ENCODE data around the gene HBEGF. TPM values are rescaled to one million over a fixed set of nuclear protein-coding genes. Genes with fewer than 3 reads are reported as not detected.

The HBEGF gene
- total and polyA plus RNA-seq, 2 donors (not counting 1 experiment from before 2014, with no cell fraction given), result 0.89 to 2.4 TPM

- POLR2A ChIA-PET, result no interaction called here
- no peak for ATAC-seq (ENCODE audit: low read depth)
- H3K27ac Mint-ChIP-seq, result no peak overlapping the region
Observed at GRCh38 chr5:140381972-140382371, 35.6 kb upstream of the HBEGF start.

GRCh38 chr5:140381351-140381750, 34.9 kb upstream of the HBEGF start:
- no peak for ATAC-seq (ENCODE audit: low read depth)
- no CpG with 5 or more reads among the region's 4 CpGs for WGBS (ENCODE audit: insufficient coverage)

More at GRCh38 chr5:140381972-140382371, 35.6 kb upstream of the HBEGF start:
- no peaks in the 10 kb centered on the region for H3K27me3 ChIP-seq (replicated peaks in 1 of 4; ENCODE audit: control extremely low read depth in 1 of 4, control insufficient read depth in 3 of 4, insufficient read depth in 4 of 4, low read length in 3 of 4)
- Mint-ChIP-seq H3K9me3 (ENCODE audit: insufficient read depth) (no peaks in the 10 kb centered on the region), H3K4me3 (no peak overlapping the region), H3K4me1 (no peaks in the 10 kb centered on the region), H3K27me3 (no peaks in the 10 kb centered on the region)
- H3K79me2 ChIP-seq (ENCODE audit: control insufficient read depth, insufficient read depth, low read length), result no peaks in the 10 kb centered on the region
- no peak overlapping the region for H3K4me2 ChIP-seq (replicated peaks; ENCODE audit: low read depth, low read length, poor library complexity, severe bottlenecking)
- CTCF ChIA-PET, result interaction anchor here (1.3 to 2.8 kb wide), 2 partner anchors 10 to 22 kb away, joined by 5 to 9 read pairs; partner anchors contain the start of gene SLC4A9
- peaks cover 0 to 12% (median 0%) of the 10 kb centered on the region in 3 donors for H3K9me3 ChIP-seq (ENCODE audit: control extremely low read depth in 1 of 3, control insufficient read depth in 2 of 3, insufficient read depth in 1 of 3, low read length in 2 of 3)
- no CpG with 5 or more reads among the region's 1 CpG for WGBS (ENCODE audit: insufficient coverage)
- no peak overlapping the region for H2AFZ ChIP-seq (ENCODE audit: insufficient read depth, low read depth, low read length, poor library complexity, severe bottlenecking)
- no peak overlapping the region for H3K4me3 ChIP-seq (ENCODE audit: control extremely low read depth in 1 of 5, extremely low read depth in 1 of 5, insufficient read depth in 1 of 5, low read depth in 2 of 5, low read length in 4 of 5)
- intact Hi-C loops (cut with micrococcal nuclease), result no loop called here
- TF ChIP-seq EZH2 (IDR thresholded peaks at IDR 0.05; ENCODE audit: borderline replicate concordance, insufficient read depth, low read depth, low read length, poor library complexity, severe bottlenecking) (no peak), CTCF (IDR thresholded peaks at IDR 0.05) (no peak)
- H4K20me1 ChIP-seq (ENCODE audit: control insufficient read depth, insufficient read depth, low read length, poor library complexity, severe bottlenecking), result no peaks in the 10 kb centered on the region
- no peaks in the 10 kb centered on the region for H3K36me3 ChIP-seq (replicated peaks in 1 of 2; ENCODE audit: control extremely low read depth in 1 of 2, control insufficient read depth in 1 of 2, extremely low read depth in 1 of 2, insufficient read depth in 2 of 2, low read length in 1 of 2)
- no peak overlapping the region for H3K9ac ChIP-seq (ENCODE audit: low read length)
- no peak for DNase-seq
- no peak overlapping the region for H3K27ac ChIP-seq (ENCODE audit: low read length in 2 of 2)
- no peaks in the 10 kb centered on the region for H3K4me1 ChIP-seq (ENCODE audit: control insufficient read depth in 2 of 2, insufficient read depth in 2 of 2, low read length in 2 of 2)

More at GRCh38 chr5:140381351-140381750, 34.9 kb upstream of the HBEGF start:
- Histone ChIP-seq H3K27me3 (replicated peaks in 1 of 4; ENCODE audit: control extremely low read depth in 1 of 4, control insufficient read depth in 3 of 4, insufficient read depth in 4 of 4, low read length in 3 of 4) (no peaks in the 10 kb centered on the region), H2AFZ (ENCODE audit: insufficient read depth, low read depth, low read length, poor library complexity, severe bottlenecking) (no peak overlapping the region), H3K9ac (ENCODE audit: low read length) (no peak overlapping the region), H3K9me3 (ENCODE audit: control extremely low read depth in 1 of 3, control insufficient read depth in 2 of 3, insufficient read depth in 1 of 3, low read length in 2 of 3) (peaks cover 0 to 12% (median 0%) of the 10 kb centered on the region in 3 donors), H3K4me3 (ENCODE audit: control extremely low read depth in 1 of 5, extremely low read depth in 1 of 5, insufficient read depth in 1 of 5, low read depth in 2 of 5, low read length in 4 of 5) (no peak overlapping the region), H3K36me3 (replicated peaks in 1 of 2; ENCODE audit: control extremely low read depth in 1 of 2, control insufficient read depth in 1 of 2, extremely low read depth in 1 of 2, insufficient read depth in 2 of 2, low read length in 1 of 2) (no peaks in the 10 kb centered on the region), H3K27ac (ENCODE audit: low read length in 2 of 2) (no peak overlapping the region), H3K79me2 (ENCODE audit: control insufficient read depth, insufficient read depth, low read length) (no peaks in the 10 kb centered on the region), H3K4me2 (replicated peaks; ENCODE audit: low read depth, low read length, poor library complexity, severe bottlenecking) (no peak overlapping the region), H3K4me1 (ENCODE audit: control insufficient read depth in 2 of 2, insufficient read depth in 2 of 2, low read length in 2 of 2) (no peaks in the 10 kb centered on the region), H4K20me1 (ENCODE audit: control insufficient read depth, insufficient read depth, low read length, poor library complexity, severe bottlenecking) (no peaks in the 10 kb centered on the region)
- intact Hi-C loops (cut with micrococcal nuclease), result no loop called here
- TF ChIP-seq EZH2 (IDR thresholded peaks at IDR 0.05; ENCODE audit: borderline replicate concordance, insufficient read depth, low read depth, low read length, poor library complexity, severe bottlenecking) (no peak), CTCF (IDR thresholded peaks at IDR 0.05) (no peak)
- H3K9me3 Mint-ChIP-seq (ENCODE audit: insufficient read depth), result no peaks in the 10 kb centered on the region
- no peak overlapping the region for H3K27ac Mint-ChIP-seq
- CTCF ChIA-PET, result interaction anchor here (1.2 to 2.8 kb wide), 3 partner anchors 9 to 21 kb away, joined by 3 to 9 read pairs (median 5); partner anchors contain the start of gene SLC4A9
- DNase-seq, result no peak
- no peaks in the 10 kb centered on the region for H3K27me3 Mint-ChIP-seq
- no peaks in the 10 kb centered on the region for H3K4me1 Mint-ChIP-seq
- POLR2A ChIA-PET, result no interaction called here
- no peak overlapping the region for H3K4me3 Mint-ChIP-seq

All from B cell (primary cell).